LHCN-M2 (cell line): ENCODE data around the gene ALLC. TPM values are rescaled to one million over a fixed set of nuclear protein-coding genes. Genes with fewer than 3 reads are reported as not detected.

ENCODE experiments used
- DNase-seq: peaks from one replicate; pipeline ENCODE4 v3.0.0-alpha.2; 2012; ENCODE audit warnings: low read depth
- total RNA-seq: library from RNA; depleted of rRNA; stranded (reverse); fragments of >200 nt; gene quantifications from 2 replicates; pipeline ENCODE4 v1.2.3, GENCODE V29; 2014

ALLC gene
- total RNA-seq, 1 experiment from 2014 or later, result not detected

GRCh38 chr2:3639015-3639630 is 18.9 kb upstream of the ALLC start:
- no peak for DNase-seq

- no peak for DNase-seq
These were observed 18.3 kb upstream of the ALLC start for GRCh38 chr2:3639653-3640052.

GRCh38 chr2:3641181-3641580 is 16.8 kb upstream of the ALLC start:
- DNase-seq, result no peak

- no peak for DNase-seq
These were observed 16.1 kb upstream of the ALLC start for GRCh38 chr2:3641841-3642421.

- DNase-seq, result no peak
These were observed 15.3 kb upstream of the ALLC start for GRCh38 chr2:3642521-3643215.

GRCh38 chr2:3643371-3644245 is 14.4 kb upstream of the ALLC start:
- no peak for DNase-seq

- no peak for DNase-seq
These were observed 13.8 kb upstream of the ALLC start for GRCh38 chr2:3644246-3644525.

GRCh38 chr2:3644891-3645605 is 13.0 kb upstream of the ALLC start:
- no peak for DNase-seq

GRCh38 chr2:3645745-3646389 is 12.1 kb upstream of the ALLC start:
- no peak for DNase-seq

- no peak for DNase-seq
These were observed 11.6 kb upstream of the ALLC start for GRCh38 chr2:3646446-3646845.

- DNase-seq, result no peak
These were observed 10.8 kb upstream of the ALLC start for GRCh38 chr2:3647246-3647645.

GRCh38 chr2:3647831-3648651 is 10.0 kb upstream of the ALLC start:
- DNase-seq, result no peak

- no peak for DNase-seq
These were observed 9.3 kb upstream of the ALLC start for GRCh38 chr2:3648652-3649177.

GRCh38 chr2:3649581-3649980 is 8.4 kb upstream of the ALLC start:
- no peak for DNase-seq

- no peak for DNase-seq
These were observed 7.7 kb upstream of the ALLC start for GRCh38 chr2:3650140-3650920.

GRCh38 chr2:3651691-3652648 is 6.0 kb upstream of the ALLC start:
- DNase-seq, result peak; percentile 49

- no peak for DNase-seq
These were observed 4.9 kb upstream of the ALLC start for GRCh38 chr2:3652896-3653625.
